NB4 (cell line): Measurements from ENCODE around the gene TCTN2.

Experiments used
- DNase-seq: peaks from one replicate; pipeline ENCODE4 v3.0.0; 2010; ENCODE audit warnings: low read depth
- H3K4me3 ChIP-seq: one replicate; pipeline ENCODE4 v1.5.1; 2011; ENCODE audit warnings: mild to moderate bottlenecking, low read depth, low read length, moderate library complexity
- CTCF ChIP-seq: IDR thresholded peaks from one replicate; pipeline ENCODE4 v1.5.1; 2012; ENCODE audit warnings: low read depth, low read length
- MAX ChIP-seq: IDR thresholded peaks from 2 replicates; pipeline ENCODE4 v1.6.1; 2011; ENCODE audit warnings: low read depth, low read length
- MYC ChIP-seq: IDR thresholded peaks from 2 replicates; pipeline ENCODE4 v1.6.1; 2011; ENCODE audit warnings: low read depth, low read length
- POLR2A ChIP-seq: IDR thresholded peaks from 2 replicates; pipeline ENCODE4 v1.6.1; 2011; ENCODE audit warnings: mild to moderate bottlenecking; ENCODE audit not compliant: insufficient read length; ENCODE audit errors: extremely low read depth

Gene TCTN2

GRCh38 chr12:123723011-123723410 is 52.1 kb downstream of the TCTN2 start:
- DNase-seq, result no peak
- H3K4me3 ChIP-seq, result no peak overlapping the region
- TF ChIP-seq MYC (no peak), MAX (no peak), CTCF (no peak), POLR2A (no peak)

GRCh38 chr12:123723765-123724164 is 52.9 kb downstream of the TCTN2 start:
- no peak overlapping the region for H3K4me3 ChIP-seq
- no peak for TF ChIP-seq POLR2A
- no peak for DNase-seq

GRCh38 chr12:123726244-123726643 is 55.3 kb downstream of the TCTN2 start:
- no peak for DNase-seq
- H3K4me3 ChIP-seq, result no peak overlapping the region
- TF ChIP-seq CTCF (no peak), POLR2A (no peak)

GRCh38 chr12:123726962-123727361 is 56.0 kb downstream of the TCTN2 start:
- DNase-seq, result no peak
- no peak overlapping the region for H3K4me3 ChIP-seq
- TF ChIP-seq MYC (no peak), MAX (no peak), CTCF (no peak), POLR2A (no peak)

- no peak for TF ChIP-seq MAX
- no peak for TF ChIP-seq MYC
- no peak for TF ChIP-seq POLR2A
- no peak for TF ChIP-seq CTCF
- DNase-seq, result no peak
- no peak overlapping the region for H3K4me3 ChIP-seq
Measured at GRCh38 chr12:123727878-123728277, 57.0 kb downstream of the TCTN2 start.

- DNase-seq, result no peak
- no peak overlapping the region for H3K4me3 ChIP-seq
- TF ChIP-seq CTCF, result no peak
- TF ChIP-seq MYC, result no peak
- no peak for TF ChIP-seq MAX
- TF ChIP-seq POLR2A, result no peak
Measured at GRCh38 chr12:123731596-123731995, 60.7 kb downstream of the TCTN2 start.

GRCh38 chr12:123732251-123732650 is 61.3 kb downstream of the TCTN2 start:
- no peak overlapping the region for H3K4me3 ChIP-seq
- DNase-seq, result no peak
- no peak for TF ChIP-seq POLR2A
- no peak for TF ChIP-seq MYC
- no peak for TF ChIP-seq CTCF
- TF ChIP-seq MAX, result no peak
